C4-2B (cell line): ENCODE data around the gene OTUD6A.

Experiments
- ZFX ChIP-seq: fragments of 450-650 bp; IDR thresholded peaks from 2 replicates; pipeline ENCODE4 v1.6.1; 2017
- TF ChIP-seq, protein P1 (sequence below): fragments of 450-650 bp; conservative IDR thresholded peaks from 2 replicates; pipeline ENCODE4 v1.5.1; 2017; ENCODE audit warnings: mild to moderate bottlenecking

DNA sequence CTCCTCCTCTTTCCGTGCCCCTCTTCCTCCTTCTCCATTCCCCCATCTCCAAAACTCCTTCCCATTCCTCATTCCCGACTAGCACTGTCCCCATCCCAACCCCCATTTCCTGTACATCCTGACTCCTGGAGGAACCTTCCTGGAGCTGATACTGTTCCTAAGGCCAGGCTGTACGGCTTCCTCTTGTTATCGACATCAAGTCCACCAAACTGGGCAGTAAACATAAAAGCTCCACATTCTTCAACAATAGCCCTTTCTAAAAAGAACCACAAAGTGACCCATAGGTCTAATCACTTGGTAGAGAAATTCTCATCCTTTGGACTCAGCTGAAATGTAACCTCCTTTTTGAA is 35.4 kb upstream of the OTUD6A start:
- TF ChIP-seq, protein P1, sequence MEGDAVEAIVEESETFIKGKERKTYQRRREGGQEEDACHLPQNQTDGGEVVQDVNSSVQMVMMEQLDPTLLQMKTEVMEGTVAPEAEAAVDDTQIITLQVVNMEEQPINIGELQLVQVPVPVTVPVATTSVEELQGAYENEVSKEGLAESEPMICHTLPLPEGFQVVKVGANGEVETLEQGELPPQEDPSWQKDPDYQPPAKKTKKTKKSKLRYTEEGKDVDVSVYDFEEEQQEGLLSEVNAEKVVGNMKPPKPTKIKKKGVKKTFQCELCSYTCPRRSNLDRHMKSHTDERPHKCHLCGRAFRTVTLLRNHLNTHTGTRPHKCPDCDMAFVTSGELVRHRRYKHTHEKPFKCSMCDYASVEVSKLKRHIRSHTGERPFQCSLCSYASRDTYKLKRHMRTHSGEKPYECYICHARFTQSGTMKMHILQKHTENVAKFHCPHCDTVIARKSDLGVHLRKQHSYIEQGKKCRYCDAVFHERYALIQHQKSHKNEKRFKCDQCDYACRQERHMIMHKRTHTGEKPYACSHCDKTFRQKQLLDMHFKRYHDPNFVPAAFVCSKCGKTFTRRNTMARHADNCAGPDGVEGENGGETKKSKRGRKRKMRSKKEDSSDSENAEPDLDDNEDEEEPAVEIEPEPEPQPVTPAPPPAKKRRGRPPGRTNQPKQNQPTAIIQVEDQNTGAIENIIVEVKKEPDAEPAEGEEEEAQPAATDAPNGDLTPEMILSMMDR = no peak
- no peak for TF ChIP-seq ZFX
